GM23338 (cell line): Measurements from ENCODE around the gene DDB1.

Experiments
- CREB1 ChIP-seq: fragments of 250-450 bp; sonication (Bioruptor Pico); IDR thresholded peaks from 2 replicates; pipeline ENCODE4 v1.5.0; 2020; ENCODE audit warnings: low read depth, mild to moderate bottlenecking, moderate library complexity
- CTCF ChIP-seq, 2 experiments: fragments of 200-600 bp in 1 of 2; sonication (generic) in 1 of 2; conservative IDR thresholded peaks; 2 replicates each; pipeline versions ENCODE4 v1.5.1 to v1.6.1; 2016 to 2017; ENCODE audit warnings: antibody characterized with exemption in 2 of 2, low read depth in 2 of 2, mild to moderate bottlenecking in 2 of 2, moderate library complexity in 1 of 2
- EZH2 ChIP-seq: fragments of 200-600 bp; sonication (generic); IDR thresholded peaks from one replicate; pipeline ENCODE4 v1.8.0; 2017; ENCODE audit warnings: antibody characterized with exemption, mild to moderate bottlenecking, low read depth; ENCODE audit not compliant: unreplicated experiment
- EZH2phosphoT487 ChIP-seq: fragments of 200-600 bp; sonication (generic); IDR thresholded peaks from one replicate; pipeline ENCODE4 v1.8.1; 2018; ENCODE audit warnings: antibody characterized with exemption; ENCODE audit not compliant: unreplicated experiment
- JUNB ChIP-seq: IDR thresholded peaks from one replicate; pipeline ENCODE4 v1.6.1; 2016; ENCODE audit warnings: antibody characterized with exemption; ENCODE audit not compliant: unreplicated experiment
- NANOG ChIP-seq: IDR thresholded peaks from 2 replicates; pipeline ENCODE4 v1.6.1; 2016; ENCODE audit warnings: antibody characterized with exemption, borderline replicate concordance
- POLR2AphosphoS5 ChIP-seq: IDR thresholded peaks from 2 replicates; pipeline ENCODE4 v1.6.1; 2016; ENCODE audit warnings: antibody characterized with exemption, low read depth
- REST ChIP-seq: IDR thresholded peaks from one replicate; pipeline ENCODE4 v1.6.1; 2018; ENCODE audit warnings: antibody characterized with exemption; ENCODE audit not compliant: unreplicated experiment
- STAT1 ChIP-seq: IDR thresholded peaks from one replicate; pipeline ENCODE4 v1.6.1; 2016; ENCODE audit warnings: antibody characterized with exemption; ENCODE audit not compliant: unreplicated experiment
- ZNF114 ChIP-seq: fragments of 250-450 bp; sonication (Bioruptor Pico); IDR thresholded peaks from 2 replicates; pipeline ENCODE4 v1.5.0; 2020; ENCODE audit warnings: mild to moderate bottlenecking, moderate library complexity
- ZNF331 ChIP-seq: fragments of 250-450 bp; sonication (Bioruptor Pico); IDR thresholded peaks from 2 replicates; pipeline ENCODE4 v1.5.0; 2020; ENCODE audit warnings: low read depth, mild to moderate bottlenecking, moderate library complexity

- TF ChIP-seq POLR2AphosphoS5 = no peak
- TF ChIP-seq CTCF (conservative IDR thresholded peaks at IDR 0.05; ENCODE audit: low read depth in 2 of 2) = no peak
- no peak for TF ChIP-seq JUNB
- TF ChIP-seq EZH2 = no peak
- TF ChIP-seq REST = no peak
- no peak for TF ChIP-seq ZNF331 (CRISPR knock-in tag)
- TF ChIP-seq CREB1 (CRISPR knock-in tag) = no peak
- peak; percentile 45 for TF ChIP-seq EZH2phosphoT487
- no peak for TF ChIP-seq ZNF114 (CRISPR knock-in tag)
- TF ChIP-seq STAT1 = no peak
- no peak for TF ChIP-seq NANOG
These were observed 17.6 kb downstream of the DDB1 start for GRCh38 chr11:61315260-61315659.
